Adipose tissue (tissue), 3 donors: Measurements from ENCODE around the gene COG4. TPM values are rescaled to one million over a fixed set of nuclear protein-coding genes. Genes with fewer than 3 reads are reported as not detected.
A peak's percentile ranks its signal among the peaks of the same experiment; 100 is the strongest.
"Not testable (repeated sequence)": the region's sequence is repeated elsewhere in the genome, so short reads cannot be mapped to it uniquely, and the experiment has no call there.

ENCODE experiments used
- H3K27ac ChIP-seq: one replicate; pipeline ENCODE4 v1.5.1; 2013; ENCODE audit warnings: low read depth, low read length
- WGBS, 3 donors: extraction: QIAGEN DNeasy Blood & Tissue Kit; methylation state at CpG; one replicate each; pipeline ENCODE4 v1.1.7; 2013; 5-methylcytosine and 5-hydroxymethylcytosine counted together
- polyA plus RNA-seq, 3 donors: library from polyadenylated mRNA; stranded (reverse); fragments of 200-250 nt; gene quantifications; one replicate each; pipeline ENCODE4 v1.2.3, GENCODE V29; 2013
- donor health status: healthy with polysubstance abuse.
- donor health status: Bipolar disorder and iron deficiency.
- donor health status: healthy.

Gene COG4
- polyA plus RNA-seq, 3 donors: 22.9 to 32.3 (median 29.7) TPM

DNA sequence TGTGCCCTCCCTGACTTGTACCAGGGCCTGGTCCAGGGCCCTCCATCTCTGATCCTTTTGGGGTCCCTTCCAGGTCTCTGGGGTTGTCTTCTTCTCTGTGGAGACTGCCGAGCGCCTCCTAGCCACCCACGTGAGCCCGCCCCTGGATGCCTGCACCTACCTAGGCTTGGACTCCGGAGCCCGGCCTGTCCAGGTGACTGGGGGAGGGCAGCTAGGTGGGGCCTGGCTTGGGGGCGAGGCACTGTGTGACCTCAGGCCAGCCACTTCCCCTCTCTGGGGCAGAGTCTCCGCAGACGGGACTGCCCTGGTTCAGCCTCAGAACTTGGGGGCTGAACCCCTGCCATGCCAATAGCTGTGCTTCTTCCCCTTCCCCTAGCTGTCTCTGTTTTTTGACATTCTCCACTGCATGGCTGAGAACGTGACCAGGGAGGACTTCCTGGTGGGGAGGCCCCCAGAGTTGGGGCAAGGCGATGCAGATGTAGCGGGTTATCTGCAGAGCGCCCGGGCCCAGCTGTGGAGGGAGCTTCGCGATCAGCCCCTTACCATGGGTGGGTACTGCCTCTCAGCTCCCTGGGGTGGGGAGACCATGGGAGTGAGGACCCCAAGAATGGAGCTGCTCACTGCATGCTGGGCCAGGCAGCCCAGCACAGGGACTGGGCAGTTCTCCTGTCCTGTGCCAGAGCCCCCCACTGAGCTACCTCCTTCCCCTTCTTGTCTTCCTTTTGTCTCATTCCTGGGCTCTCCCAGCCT lies 54.4 kb downstream of the COG4 start:
- 90 to 96% (median 93%) methylated on average over 14 to 16 of the region's 16 CpGs for WGBS, 3 donors

DNA sequence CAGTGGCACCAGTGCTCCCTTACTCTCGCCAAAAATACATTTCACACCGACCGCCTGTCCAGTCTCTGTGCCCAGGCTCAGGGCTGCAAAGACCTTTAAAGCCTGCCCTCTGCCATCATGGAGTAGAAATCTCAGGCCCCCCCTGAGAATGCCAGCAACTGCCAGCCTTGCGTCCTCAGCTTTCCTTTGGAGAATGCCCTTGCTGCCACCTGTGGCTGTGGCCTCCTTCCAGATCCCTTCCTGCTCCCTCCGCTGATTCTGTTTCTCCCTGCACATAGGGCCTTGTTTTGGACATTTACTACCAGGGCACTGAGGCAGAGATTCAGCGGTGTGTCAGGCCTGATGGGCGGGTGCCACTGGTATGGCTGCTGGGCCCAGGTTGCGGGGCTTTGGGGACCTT lies 55.7 kb downstream of the COG4 start:
- no peak overlapping the region for H3K27ac ChIP-seq
- 87 to 96% (median 95%) methylated on average over 8 of the region's 8 CpGs for WGBS, 3 donors

More for the DNA sequence above, 54.4 kb downstream of the COG4 start:
- H3K27ac ChIP-seq: no peak overlapping the region

DNA sequence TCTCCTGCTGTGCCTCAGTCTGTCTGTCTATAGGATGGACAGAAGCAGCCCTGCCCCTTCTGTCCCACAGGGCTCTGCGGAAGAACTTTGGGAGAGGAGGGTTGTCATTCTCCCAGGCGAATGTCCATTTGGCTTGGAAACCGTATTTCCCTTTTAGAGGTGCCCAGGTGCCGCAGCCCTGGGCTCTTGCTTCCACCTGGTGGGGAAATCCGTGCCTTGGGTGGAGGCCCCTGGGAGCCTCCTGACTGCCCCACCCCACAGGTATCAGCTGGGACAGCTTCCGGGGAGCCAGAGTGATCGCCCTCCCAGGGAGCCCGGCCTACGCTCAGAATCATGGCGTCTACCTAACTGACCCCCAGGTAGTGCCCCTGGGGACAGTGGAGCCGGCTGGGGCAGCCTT lies 56.2 kb downstream of the COG4 start:
- H3K27ac ChIP-seq: no peak overlapping the region
- WGBS, 3 donors: 89 to 91% (median 90%) methylated on average over 11 of the region's 11 CpGs

DNA sequence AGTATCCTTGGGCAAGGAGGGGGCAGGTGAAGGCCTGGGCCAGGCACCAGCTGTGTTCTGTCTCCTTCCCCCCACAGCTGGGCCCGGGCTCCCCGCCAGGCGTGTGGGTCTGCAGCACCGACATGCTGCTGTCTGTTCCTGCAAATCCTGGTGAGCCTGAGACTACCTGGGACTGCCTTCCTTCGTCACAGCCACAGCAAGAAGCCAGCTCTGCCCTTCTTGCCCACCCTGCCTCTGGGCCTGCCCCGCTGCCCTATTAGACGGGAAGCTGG lies 56.6 kb downstream of the COG4 start:
- 81 to 84% (median 83%) methylated on average over 7 of the region's 7 CpGs for WGBS, 3 donors
- no peak overlapping the region for H3K27ac ChIP-seq

DNA sequence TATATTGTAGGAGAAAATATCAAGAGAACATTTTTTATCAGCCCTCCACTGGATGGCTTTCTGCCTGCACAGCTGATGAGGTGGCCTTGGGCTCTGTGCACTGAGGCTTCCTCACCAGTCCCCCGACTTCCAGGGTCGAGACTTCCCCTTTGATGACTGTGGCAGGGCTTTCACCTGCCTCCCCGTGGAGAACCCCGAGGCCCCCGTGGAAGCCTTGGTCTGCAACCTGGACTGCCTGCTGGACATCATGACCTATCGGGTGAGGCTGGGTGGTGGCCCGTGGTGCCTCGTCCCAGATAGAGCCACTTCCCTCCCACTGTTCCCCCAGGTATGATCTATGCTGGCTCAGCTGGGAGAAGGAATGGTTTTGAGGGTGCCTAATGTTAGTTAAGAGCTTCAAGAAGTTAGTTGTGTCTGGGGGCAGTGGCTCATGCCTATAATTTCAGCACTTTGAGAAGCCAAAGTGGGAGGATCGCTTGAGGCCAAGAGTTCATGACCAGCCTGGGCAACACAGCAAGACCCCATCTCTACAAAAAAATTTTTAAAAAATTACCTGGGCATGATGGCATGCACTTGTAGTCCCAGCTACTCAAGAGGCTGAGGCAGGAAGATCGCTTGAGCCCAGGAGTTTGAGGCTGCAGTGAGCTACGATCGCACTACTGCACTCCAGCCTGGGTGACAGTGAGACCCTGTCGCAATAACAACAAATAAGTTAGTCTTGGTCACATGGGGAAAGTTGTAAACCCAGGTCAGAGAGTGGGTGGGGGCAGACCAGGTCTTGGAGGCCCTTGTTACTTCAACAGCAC lies 57.2 kb downstream of the COG4 start:
- no peak overlapping the region for H3K27ac ChIP-seq
- 86 to 94% (median 88%) methylated on average over 13 of the region's 13 CpGs for WGBS, 3 donors

DNA sequence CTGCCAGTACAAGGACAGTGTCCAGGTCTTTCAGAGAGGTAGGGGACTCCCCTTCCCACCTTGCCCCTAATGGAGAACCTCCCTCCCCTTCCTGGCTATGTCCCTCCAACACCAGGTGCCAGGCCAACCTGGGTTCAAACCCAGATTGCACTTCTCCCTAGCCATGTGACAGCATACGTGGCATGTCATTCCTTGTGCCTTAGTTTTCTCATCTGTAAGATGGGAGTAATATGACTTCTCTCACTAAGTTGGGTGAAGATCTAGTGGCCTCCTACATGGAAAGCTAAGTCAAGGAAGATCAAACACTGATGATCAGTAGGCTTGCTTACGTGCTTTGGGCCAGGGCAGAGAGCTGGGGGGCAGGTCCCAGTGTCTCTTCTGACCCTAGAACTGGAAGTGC lies 60.1 kb downstream of the COG4 start:
- no peak overlapping the region for H3K27ac ChIP-seq
- 94 to 98% (median 97%) methylated on average over 2 of the region's 2 CpGs for WGBS, 3 donors

DNA sequence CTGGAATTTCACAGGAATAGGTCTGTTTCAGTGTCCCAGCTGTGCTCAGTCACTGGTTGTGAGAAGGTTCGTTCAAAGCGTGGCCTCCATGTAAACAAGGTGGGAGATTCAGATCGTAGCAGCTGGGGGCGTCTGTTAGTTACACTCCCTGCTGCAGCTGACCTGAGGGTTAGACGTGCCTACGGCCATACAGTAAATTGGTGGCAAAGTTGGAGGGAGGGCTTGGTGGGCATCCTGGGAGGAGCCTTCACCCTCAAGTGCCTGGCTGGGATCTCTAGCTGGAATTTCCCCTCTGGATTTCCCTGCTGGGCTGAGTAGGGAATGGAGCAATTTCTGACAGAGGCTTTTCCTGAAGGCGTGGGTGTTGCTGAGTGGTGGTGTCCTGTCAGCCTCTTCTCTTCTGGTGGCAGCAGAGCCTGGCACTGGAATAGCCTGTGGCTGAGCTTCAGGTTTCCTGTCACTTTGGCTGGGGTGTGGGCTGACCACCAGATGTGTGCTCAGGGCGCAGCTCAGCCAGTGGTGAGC lies 62.6 kb downstream of the COG4 start:
- H3K27ac ChIP-seq: no peak overlapping the region
- WGBS, 3 donors: 69 to 88% (median 71%) methylated on average over 8 of the region's 8 CpGs

DNA sequence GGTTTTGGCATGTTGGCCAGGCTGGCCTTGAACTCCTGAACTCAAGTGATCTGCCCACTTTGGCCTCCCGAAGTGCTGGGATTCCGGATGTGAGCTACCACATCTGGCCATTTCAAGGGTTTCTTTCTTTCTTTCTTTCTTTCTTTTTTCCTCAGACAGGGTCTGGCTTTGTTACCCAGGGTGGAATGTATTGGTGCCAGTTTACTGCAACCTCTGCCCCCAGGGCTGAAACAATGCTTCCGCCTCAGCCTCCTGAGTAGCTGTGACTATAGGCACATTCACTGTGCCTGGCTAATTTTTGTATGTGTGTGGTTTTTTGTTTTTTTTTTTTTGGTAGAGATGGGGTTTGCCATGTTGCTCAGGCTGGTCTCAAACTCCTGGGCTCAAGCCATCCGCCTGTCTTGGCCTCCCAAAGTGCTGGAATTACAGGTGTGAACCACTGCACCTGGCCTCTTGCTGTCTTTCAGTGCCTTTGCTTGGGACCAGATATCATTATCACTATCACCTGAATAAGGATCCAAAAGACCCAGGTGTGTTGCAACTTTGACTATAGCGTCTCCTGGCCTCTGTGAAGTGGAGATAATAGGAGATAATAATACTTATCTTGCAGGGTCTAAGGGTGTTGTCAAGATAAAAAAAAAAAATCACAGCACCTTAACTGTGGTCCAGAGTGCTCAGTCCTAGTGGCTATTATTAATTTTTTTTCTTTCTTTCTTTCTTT lies 65.7 kb downstream of the COG4 start:
- no peak overlapping the region for H3K27ac ChIP-seq
- WGBS, 3 donors: 65 to 96% (median 94%) methylated on average over 5 of the region's 5 CpGs

DNA sequence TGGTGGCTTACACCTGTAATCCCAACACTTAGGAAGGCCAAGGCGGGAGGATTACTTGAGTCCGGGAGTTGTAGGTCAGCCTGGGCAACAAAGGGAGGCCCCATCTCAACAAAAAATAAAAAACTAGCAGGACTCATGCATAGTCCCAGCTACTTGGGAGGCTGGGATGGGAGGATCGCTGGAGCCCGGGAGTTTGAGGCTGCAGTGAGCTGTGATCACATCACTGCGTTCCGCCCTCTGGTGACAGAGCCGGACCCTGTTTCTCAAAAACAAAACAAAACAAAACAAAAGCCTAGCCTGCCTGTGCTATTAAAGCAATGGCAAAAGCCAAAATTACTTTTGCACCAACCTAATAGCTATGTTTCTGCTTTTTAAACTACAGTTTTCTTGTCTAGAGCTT lies 67.4 kb downstream of the COG4 start:
- H3K27ac ChIP-seq: no peak overlapping the region
- 84 to 92% (median 86%) methylated on average over 7 of the region's 7 CpGs for WGBS, 3 donors

DNA sequence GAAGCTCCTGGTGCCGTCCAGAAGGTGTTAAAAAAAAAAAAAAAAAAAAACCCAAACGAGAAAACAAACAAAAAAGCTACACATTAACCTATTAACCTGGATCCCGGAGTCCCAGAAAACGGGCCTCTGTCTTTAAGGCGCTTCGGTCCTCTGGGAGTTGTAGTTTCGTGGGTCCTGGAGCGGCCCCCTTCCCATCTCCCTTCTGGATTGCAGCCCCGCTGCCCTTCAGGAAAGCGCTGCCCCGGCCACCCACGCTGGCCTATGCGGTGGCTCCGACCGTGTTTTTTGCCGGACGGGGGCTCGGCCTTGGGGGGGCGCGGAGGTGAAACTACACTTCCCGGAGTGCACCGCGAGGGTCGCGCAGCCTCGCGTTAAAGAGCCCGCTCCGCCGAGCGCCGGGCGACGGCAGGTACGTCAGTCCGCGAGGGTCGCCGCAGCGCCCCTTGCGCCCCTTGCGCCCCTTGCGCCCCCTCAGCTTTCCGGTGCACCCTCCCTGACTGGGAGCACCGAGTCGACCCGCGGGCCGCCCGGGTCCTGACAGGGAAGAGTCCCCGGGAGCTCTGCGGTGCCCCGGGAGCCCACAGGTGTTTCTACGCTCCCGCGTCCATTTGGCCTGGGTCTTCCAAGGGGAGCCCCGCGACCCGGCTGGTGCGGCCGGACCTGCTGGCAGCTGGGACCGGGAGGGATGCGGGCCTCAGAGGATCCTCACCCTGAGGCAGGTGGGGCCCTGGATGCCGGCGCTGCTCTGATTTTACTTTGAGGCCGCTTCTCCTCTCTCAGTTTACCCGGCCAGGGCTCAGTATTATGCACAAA lies 68.9 kb downstream of the COG4 start, which contains the start of gene FCSK:
Gene FCSK, plus strand, starts transcription at position 374 of the 813 bp plus-strand sequence. CDS start 8,596 bp downstream, outside the sequence.
- H3K27ac ChIP-seq: peak within 1 kb of the TSS; percentile 70
- 0 to 1% (median 1%) methylated on average over 63 to 67 of the region's 67 CpGs for WGBS, 3 donors

DNA sequence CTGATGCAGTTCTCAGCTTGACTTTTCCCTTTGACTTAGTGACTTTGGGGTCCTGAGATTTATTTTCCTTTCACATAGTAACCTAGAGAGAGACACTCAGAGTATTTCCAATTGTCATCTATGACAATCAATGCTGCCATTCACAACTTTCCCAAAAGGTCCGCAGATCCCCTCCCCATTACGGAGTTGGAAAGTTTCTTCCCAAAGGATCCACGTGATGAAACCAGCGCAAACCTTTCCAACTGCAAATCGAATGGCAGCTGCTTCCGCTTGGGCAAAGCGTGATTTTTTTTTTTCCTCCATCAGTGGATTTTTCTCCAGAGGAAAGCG lies 69.5 kb downstream of the COG4 start:
- no peak overlapping the region for H3K27ac ChIP-seq
- WGBS, 3 donors: 0 to 1% (median 0%) methylated on average over 8 of the region's 8 CpGs

DNA sequence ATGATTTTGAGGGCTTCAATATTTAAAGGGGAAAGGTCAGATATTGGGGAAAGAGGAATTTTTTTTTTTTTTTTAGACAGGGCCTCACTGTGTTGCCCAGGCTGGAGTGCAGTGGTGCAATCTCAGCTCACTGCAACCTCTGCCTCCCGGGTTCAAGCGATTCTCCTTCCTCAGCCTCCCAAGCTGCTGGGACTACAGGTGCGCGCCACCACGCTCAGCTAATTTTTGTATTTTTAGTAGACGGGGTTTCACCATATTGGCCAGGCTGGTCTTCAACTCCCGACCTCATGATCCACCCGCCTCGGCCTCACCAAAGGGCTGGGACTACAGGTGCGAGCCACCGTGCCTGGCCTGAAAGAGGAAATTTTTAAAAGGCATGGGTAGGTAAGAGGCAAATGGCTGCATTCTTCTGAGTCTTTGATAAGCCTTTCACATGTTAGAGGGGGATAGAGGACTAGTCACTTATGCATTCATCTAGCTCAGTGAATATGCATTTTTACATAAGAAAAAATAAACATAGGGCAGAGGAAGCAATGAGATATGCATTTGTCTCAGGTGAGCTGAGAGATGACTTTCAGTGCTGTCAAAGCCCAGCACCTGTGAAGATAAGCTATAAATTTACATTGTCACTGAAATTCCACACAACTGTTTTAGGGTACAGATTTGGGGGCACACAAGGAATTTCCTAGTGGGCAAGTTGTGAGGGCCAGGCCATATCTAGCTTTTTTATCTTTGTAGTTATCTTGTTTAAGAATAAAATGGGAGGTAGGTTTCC lies 70.0 kb downstream of the COG4 start:
- WGBS, 3 donors: 95 to 98% (median 97%) methylated on average over 11 of the region's 11 CpGs
- H3K27ac ChIP-seq: no peak overlapping the region

DNA sequence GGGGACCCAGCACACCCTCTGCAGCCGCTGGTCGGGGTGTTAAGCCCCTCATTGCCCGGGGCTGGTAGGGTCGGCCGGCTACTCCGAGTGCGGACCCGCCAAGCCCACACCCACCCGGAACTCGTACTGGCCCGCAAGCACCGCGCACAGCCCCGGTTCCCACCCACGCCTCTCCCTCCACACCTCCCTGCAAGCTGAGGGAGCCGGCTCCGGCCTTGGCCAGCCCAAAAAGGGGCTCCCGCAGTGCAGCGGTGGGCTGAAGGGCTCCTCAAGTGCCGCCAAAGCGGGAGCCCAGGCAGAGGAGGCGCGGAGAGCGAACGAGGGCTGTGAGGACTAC lies 72.4 kb downstream of the COG4 start:
- WGBS, 3 donors: 43 to 65% (median 52%) methylated on average over 17 to 25 of the region's 25 CpGs
- not testable (repeated sequence) for H3K27ac ChIP-seq

DNA sequence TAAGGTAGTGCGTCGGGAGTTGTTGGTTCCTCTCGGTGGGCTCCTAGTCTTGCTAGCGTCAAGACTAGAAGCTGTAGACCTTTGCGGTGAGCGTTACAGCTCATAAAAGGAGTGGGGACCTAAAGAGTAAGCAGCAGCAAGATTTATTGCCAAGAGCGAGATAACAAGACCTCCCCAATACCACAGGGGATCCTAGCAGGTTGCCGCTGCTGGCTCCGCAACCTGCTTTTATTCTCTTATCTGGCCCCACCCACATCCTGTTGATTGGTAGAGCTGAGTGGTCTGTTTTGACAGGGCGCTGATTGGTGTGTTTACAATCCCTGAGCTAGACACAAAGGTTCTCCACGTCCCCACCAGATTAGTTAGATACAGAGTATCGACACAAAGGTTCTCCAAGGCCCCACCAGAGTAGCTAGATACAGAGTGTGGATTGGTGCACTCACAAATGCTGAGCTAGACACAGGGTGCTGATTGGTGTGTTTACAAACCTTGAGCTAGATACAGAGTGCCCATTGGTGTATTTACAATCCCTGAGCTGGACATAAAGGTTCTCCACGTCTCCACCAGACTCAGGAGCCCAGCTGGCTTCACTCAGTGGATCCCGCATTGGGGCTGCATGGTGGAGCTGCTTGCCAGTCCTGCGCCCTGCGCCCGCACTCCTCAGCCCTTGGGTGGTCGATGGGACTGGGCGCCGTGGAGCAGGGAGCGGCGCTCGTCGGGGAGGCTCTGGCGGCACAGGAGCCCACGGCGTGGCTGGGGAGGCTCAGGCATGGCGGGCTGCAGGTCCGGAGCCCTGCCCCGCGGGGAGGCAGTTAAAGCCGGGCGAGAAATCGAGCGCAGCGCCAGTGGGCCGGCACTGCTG lies 73.0 kb downstream of the COG4 start:
- H3K27ac ChIP-seq: not testable (repeated sequence)
- 72 to 77% (median 73%) methylated on average over 36 to 37 of the region's 37 CpGs for WGBS, 3 donors

DNA sequence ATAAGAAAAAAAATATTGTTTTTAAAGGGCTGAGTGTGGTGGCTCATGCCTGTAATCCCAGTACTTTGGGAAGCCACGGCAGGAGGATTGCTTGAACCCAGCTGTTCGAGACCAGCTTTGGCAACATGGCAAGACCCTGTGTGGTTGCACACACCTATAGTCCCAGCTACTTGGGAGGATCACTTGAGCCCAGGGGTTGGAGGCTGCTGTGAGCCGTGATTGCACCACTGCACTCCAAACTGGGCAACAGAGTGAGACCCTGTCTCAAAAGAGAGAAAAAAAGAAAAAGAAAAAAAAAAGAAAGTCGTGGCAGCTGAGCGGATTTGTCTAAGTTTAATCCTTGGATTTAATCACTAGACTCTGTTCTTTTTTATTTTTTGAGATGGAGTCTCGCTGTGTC lies 75.3 kb downstream of the COG4 start:
- 90 to 94% (median 92%) methylated on average over 6 of the region's 6 CpGs for WGBS, 3 donors
- no peak overlapping the region for H3K27ac ChIP-seq

DNA sequence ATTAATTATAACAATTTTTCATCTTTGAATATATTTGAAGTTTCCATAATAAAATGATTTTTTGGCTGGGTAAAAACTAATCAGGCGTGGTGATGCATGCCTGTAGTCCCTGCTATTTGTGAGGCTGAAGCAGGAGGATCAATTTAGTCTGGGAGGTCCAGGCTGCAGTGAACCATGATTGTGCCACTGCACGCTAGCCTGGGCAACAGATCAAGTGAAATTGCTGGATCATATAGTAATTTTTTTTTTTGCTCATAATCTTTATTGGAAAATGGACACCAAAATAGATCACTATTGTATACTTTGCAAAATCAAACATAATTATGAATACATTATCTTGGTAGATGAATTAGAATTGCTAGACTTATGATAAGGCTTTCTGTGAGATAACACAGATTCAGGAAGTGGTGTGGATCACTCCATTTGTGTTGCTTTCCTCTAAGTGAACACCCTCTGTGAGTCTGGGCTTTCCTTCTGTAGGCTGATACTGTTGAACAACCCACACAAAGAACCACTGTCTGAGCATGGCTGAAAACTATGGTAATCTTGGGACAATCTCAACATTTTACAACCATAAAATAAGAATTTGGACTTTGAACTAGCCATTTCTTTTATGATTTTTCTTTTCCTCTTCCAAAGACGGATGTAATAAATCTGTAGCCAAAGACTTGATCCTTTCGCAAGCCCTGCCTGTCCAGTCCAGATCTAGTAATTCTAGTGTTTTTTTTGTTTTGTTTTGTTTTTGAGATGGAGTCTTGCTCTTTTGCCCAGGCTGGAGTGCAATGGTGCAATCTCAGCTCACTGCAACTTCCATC lies 78.9 kb downstream of the COG4 start:
- H3K27ac ChIP-seq: no peak overlapping the region
- WGBS, 3 donors: 68 to 83% (median 75%) methylated on average over 4 of the region's 4 CpGs
